Ishikawa (cell line): ENCODE data around the gene POU2F1.

Experiments used
- CEBPB ChIP-seq: IDR thresholded peaks from 2 replicates; pipeline ENCODE4 v1.6.1; 2012
- CREB1 ChIP-seq: IDR thresholded peaks from 2 replicates; pipeline ENCODE4 v1.6.1; 2012; ENCODE audit warnings: low read depth
- EGR1 ChIP-seq: IDR thresholded peaks from 2 replicates; pipeline ENCODE4 v1.6.1; 2012
- EP300 ChIP-seq: IDR thresholded peaks from 2 replicates; pipeline ENCODE4 v1.6.1; 2012; ENCODE audit warnings: borderline replicate concordance
- FOXM1 ChIP-seq: IDR thresholded peaks from 2 replicates; pipeline ENCODE4 v1.6.1; 2012; ENCODE audit warnings: low read depth, borderline replicate concordance
- NFIC ChIP-seq: IDR thresholded peaks from 2 replicates; pipeline ENCODE4 v1.6.1; 2012
- RAD21 ChIP-seq: IDR thresholded peaks from 2 replicates; pipeline ENCODE4 v1.6.1; 2012; ENCODE audit warnings: low read depth
- TAF1 ChIP-seq: IDR thresholded peaks from 2 replicates; pipeline ENCODE4 v1.6.1; 2012; ENCODE audit warnings: low read depth, mild to moderate bottlenecking
- TCF12 ChIP-seq: IDR thresholded peaks from 2 replicates; pipeline ENCODE4 v1.6.1; 2012; ENCODE audit warnings: low read depth
- YY1 ChIP-seq: IDR thresholded peaks from 2 replicates; pipeline ENCODE4 v1.6.1; 2012; ENCODE audit warnings: low read depth
- TF ChIP-seq, protein P1 (sequence below): IDR thresholded peaks from 2 replicates; pipeline ENCODE4 v1.6.1; 2012
- TF ChIP-seq, protein P2 (sequence below): IDR thresholded peaks from 2 replicates; pipeline ENCODE4 v1.6.1; 2012
- TF ChIP-seq, protein P3 (sequence below): IDR thresholded peaks from 2 replicates; pipeline ENCODE4 v1.6.1; 2012; ENCODE audit warnings: low read depth, mild to moderate bottlenecking

DNA sequence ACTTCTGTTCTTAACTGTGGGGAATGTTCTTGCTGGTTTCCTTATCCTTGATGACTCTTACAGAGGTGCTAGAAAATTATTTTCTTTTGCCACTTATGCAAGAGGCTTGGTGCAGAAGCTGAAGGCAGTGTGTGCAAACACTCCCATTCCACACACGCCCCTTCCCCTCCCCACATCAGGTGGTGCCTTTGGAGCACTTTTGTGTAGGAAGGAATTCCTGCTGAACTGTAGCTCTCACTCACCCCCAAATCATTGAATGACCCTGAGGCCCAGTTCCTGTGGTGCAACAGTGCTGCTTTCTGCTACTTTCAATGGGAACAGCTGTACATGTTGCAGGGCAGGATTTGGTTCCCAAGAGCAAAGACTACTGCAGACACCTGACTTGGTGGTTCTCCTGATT, 195.8 kb downstream of the POU2F1 start:
- TF ChIP-seq YY1 (no peak), RAD21 (no peak), EP300 (no peak), TCF12 (no peak), FOXM1 (no peak), CEBPB (no peak), NFIC (no peak), EGR1 (no peak), TAF1 (no peak), CREB1 (no peak)
- TF ChIP-seq, protein P1, sequence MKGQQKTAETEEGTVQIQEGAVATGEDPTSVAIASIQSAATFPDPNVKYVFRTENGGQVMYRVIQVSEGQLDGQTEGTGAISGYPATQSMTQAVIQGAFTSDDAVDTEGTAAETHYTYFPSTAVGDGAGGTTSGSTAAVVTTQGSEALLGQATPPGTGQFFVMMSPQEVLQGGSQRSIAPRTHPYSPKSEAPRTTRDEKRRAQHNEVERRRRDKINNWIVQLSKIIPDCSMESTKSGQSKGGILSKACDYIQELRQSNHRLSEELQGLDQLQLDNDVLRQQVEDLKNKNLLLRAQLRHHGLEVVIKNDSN = no peak
- TF ChIP-seq, protein P2, sequence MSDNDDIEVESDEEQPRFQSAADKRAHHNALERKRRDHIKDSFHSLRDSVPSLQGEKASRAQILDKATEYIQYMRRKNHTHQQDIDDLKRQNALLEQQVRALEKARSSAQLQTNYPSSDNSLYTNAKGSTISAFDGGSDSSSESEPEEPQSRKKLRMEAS = no peak
- TF ChIP-seq, protein P3, sequence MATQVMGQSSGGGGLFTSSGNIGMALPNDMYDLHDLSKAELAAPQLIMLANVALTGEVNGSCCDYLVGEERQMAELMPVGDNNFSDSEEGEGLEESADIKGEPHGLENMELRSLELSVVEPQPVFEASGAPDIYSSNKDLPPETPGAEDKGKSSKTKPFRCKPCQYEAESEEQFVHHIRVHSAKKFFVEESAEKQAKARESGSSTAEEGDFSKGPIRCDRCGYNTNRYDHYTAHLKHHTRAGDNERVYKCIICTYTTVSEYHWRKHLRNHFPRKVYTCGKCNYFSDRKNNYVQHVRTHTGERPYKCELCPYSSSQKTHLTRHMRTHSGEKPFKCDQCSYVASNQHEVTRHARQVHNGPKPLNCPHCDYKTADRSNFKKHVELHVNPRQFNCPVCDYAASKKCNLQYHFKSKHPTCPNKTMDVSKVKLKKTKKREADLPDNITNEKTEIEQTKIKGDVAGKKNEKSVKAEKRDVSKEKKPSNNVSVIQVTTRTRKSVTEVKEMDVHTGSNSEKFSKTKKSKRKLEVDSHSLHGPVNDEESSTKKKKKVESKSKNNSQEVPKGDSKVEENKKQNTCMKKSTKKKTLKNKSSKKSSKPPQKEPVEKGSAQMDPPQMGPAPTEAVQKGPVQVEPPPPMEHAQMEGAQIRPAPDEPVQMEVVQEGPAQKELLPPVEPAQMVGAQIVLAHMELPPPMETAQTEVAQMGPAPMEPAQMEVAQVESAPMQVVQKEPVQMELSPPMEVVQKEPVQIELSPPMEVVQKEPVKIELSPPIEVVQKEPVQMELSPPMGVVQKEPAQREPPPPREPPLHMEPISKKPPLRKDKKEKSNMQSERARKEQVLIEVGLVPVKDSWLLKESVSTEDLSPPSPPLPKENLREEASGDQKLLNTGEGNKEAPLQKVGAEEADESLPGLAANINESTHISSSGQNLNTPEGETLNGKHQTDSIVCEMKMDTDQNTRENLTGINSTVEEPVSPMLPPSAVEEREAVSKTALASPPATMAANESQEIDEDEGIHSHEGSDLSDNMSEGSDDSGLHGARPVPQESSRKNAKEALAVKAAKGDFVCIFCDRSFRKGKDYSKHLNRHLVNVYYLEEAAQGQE = no peak
